Measurements from ENCODE around the gene LAMC3. TPM values are rescaled to one million over a fixed set of nuclear protein-coding genes. Genes with fewer than 3 reads are reported as not detected.

The LAMC3 gene
- total RNA-seq, 2 donors from 2014 or later: 16.7 to 41.2 TPM

GRCh38 chr9:130990978-130991777, 17.8 kb upstream of the LAMC3 start:
- Mint-ChIP-seq H3K36me3 (ENCODE audit: low read depth) (no peaks in the 10 kb centered on the region), H3K27me3 (ENCODE audit: insufficient read depth) (peaks cover 9% of the 10 kb centered on the region), H3K27ac (no peak overlapping the region), H3K4me1 (peaks cover 10% of the 10 kb centered on the region), H3K4me3 (no peak overlapping the region), H3K9me3 (no peaks in the 10 kb centered on the region)
- 59 to 64% methylated on average over 12 to 26 of the region's 26 CpGs for WGBS, 2 experiments (ENCODE audit: insufficient coverage in 1 of 2, insufficient read length in 1 of 2)
- Histone ChIP-seq H3K36me3 (ENCODE audit: control insufficient read depth, insufficient read depth, low read length) (no peaks in the 10 kb centered on the region), H3K27me3 (ENCODE audit: control insufficient read depth, insufficient read depth, low read length, poor library complexity, severe bottlenecking) (no peaks in the 10 kb centered on the region), H3K9me3 (ENCODE audit: control insufficient read depth, low read length) (no peaks in the 10 kb centered on the region), H3K27ac (ENCODE audit: low read depth, low read length) (no peak overlapping the region), H3K4me1 (ENCODE audit: control insufficient read depth, insufficient read depth, low read length) (peaks cover 4% of the 10 kb centered on the region), H3K4me3 (ENCODE audit: low read length) (no peak overlapping the region), H3K9ac (ENCODE audit: extremely low read depth, low read length, poor library complexity, severe bottlenecking) (no peak overlapping the region)
- peak; percentile 70 for DNase-seq
- no peak for TF ChIP-seq CTCF (conservative IDR thresholded peaks at IDR 0.05)

GRCh38 chr9:130991778-130992681, 16.9 kb upstream of the LAMC3 start:
- WGBS, 2 experiments (ENCODE audit: insufficient coverage in 1 of 2, insufficient read length in 1 of 2): 87 to 90% methylated on average over 15 to 20 of the region's 20 CpGs
- no peak overlapping the region for H3K4me3 Mint-ChIP-seq

More at GRCh38 chr9:130991778-130992681, 16.9 kb upstream of the LAMC3 start:
- Histone ChIP-seq H3K4me1 (ENCODE audit: control insufficient read depth, insufficient read depth, low read length) (peaks cover 4% of the 10 kb centered on the region), H3K9ac (ENCODE audit: extremely low read depth, low read length, poor library complexity, severe bottlenecking) (no peak overlapping the region), H3K9me3 (ENCODE audit: control insufficient read depth, low read length) (no peaks in the 10 kb centered on the region), H3K4me3 (ENCODE audit: low read length) (no peak overlapping the region), H3K27ac (ENCODE audit: low read depth, low read length) (no peak overlapping the region), H3K27me3 (ENCODE audit: control insufficient read depth, insufficient read depth, low read length, poor library complexity, severe bottlenecking) (no peaks in the 10 kb centered on the region), H3K36me3 (ENCODE audit: control insufficient read depth, insufficient read depth, low read length) (no peaks in the 10 kb centered on the region)
- H3K27ac Mint-ChIP-seq: no peak overlapping the region
- no peaks in the 10 kb centered on the region for H3K36me3 Mint-ChIP-seq (ENCODE audit: low read depth)
- no peaks in the 10 kb centered on the region for H3K9me3 Mint-ChIP-seq
- TF ChIP-seq CTCF (conservative IDR thresholded peaks at IDR 0.05): no peak
- peaks cover 9% of the 10 kb centered on the region for H3K27me3 Mint-ChIP-seq (ENCODE audit: insufficient read depth)
- peaks cover 10% of the 10 kb centered on the region for H3K4me1 Mint-ChIP-seq
- peak; percentile 49 for DNase-seq

Data from endodermal cell (in vitro differentiated cells).